Measurements from ENCODE around the gene ATP6AP1.

ATP6AP1 gene

GRCh38 chrX:154441984-154442707, 13.7 kb downstream of the ATP6AP1 start:
- no peak for TF ChIP-seq CTCF (IDR thresholded peaks at IDR 0.05)
- Histone ChIP-seq H3K27me3 (no peaks in the 10 kb centered on the region), H3K9me3 (no peaks in the 10 kb centered on the region), H3K4me3 (ENCODE audit: low read depth in 1 of 2, low read length in 1 of 2) (no peak overlapping the region), H3K27ac (no peak overlapping the region), H3K36me3 (peaks cover 41% of the 10 kb centered on the region), H3K4me1 (ENCODE audit: control insufficient read depth in 1 of 2, insufficient read depth in 1 of 2, low read depth in 1 of 2, low read length in 1 of 2) (peaks cover 21 to 29% of the 10 kb centered on the region in 2 experiments)

- Histone ChIP-seq H3K27me3 (no peaks in the 10 kb centered on the region), H3K36me3 (peaks cover 45% of the 10 kb centered on the region), H3K9me3 (no peaks in the 10 kb centered on the region), H3K27ac (peak overlapping the region; percentile 83), H3K4me1 (ENCODE audit: control insufficient read depth in 1 of 2, insufficient read depth in 1 of 2, low read depth in 1 of 2, low read length in 1 of 2) (peaks cover 14 to 19% of the 10 kb centered on the region in 2 experiments), H3K4me3 (ENCODE audit: low read depth in 1 of 2, low read length in 1 of 2) (peak overlapping the region; percentile 43 to 52)
- no peak for TF ChIP-seq CTCF (IDR thresholded peaks at IDR 0.05)
Observed at GRCh38 chrX:154443479-154443910, 15.0 kb downstream of the ATP6AP1 start.

- H3K4me1 ChIP-seq (ENCODE audit: control insufficient read depth in 1 of 2, insufficient read depth in 1 of 2, low read depth in 1 of 2, low read length in 1 of 2) = peaks cover 12 to 14% of the 10 kb centered on the region in 2 experiments
- peak; percentile 30 for TF ChIP-seq CTCF (IDR thresholded peaks at IDR 0.05)
- H3K27me3 ChIP-seq = no peaks in the 10 kb centered on the region
- H3K9me3 ChIP-seq = no peaks in the 10 kb centered on the region
- peaks cover 46% of the 10 kb centered on the region for H3K36me3 ChIP-seq
- peak within 1 kb of the TSS; percentile 55 to 62 for H3K4me3 ChIP-seq (ENCODE audit: low read depth in 1 of 2, low read length in 1 of 2)
- H3K27ac ChIP-seq = peak within 1 kb of the TSS; percentile 83
Observed at GRCh38 chrX:154443992-154444754, 15.7 kb downstream of the ATP6AP1 start, which contains the start of gene FAM50A. FAM50A (plus strand) TSS chrX:154444141; CDS start chrX:154444236, 95 bp downstream.

- Histone ChIP-seq H3K36me3 (peaks cover 50% of the 10 kb centered on the region), H3K4me1 (ENCODE audit: control insufficient read depth in 1 of 2, insufficient read depth in 1 of 2, low read depth in 1 of 2, low read length in 1 of 2) (peaks cover 12 to 14% of the 10 kb centered on the region in 2 experiments), H3K27ac (peak overlapping the region; percentile 83), H3K9me3 (no peaks in the 10 kb centered on the region), H3K4me3 (ENCODE audit: low read depth in 1 of 2, low read length in 1 of 2) (peak overlapping the region; percentile 55 to 62), H3K27me3 (no peaks in the 10 kb centered on the region)
- TF ChIP-seq CTCF (IDR thresholded peaks at IDR 0.05) = no peak
Observed at GRCh38 chrX:154444755-154445246, 16.3 kb downstream of the ATP6AP1 start.

GRCh38 chrX:154445776-154446175, 17.3 kb downstream of the ATP6AP1 start:
- no peaks in the 10 kb centered on the region for H3K9me3 ChIP-seq
- no peak for TF ChIP-seq CTCF (IDR thresholded peaks at IDR 0.05)
- H3K4me1 ChIP-seq (ENCODE audit: control insufficient read depth in 1 of 2, insufficient read depth in 1 of 2, low read depth in 1 of 2, low read length in 1 of 2) = peaks cover 12 to 14% of the 10 kb centered on the region in 2 experiments
- peaks cover 50% of the 10 kb centered on the region for H3K36me3 ChIP-seq
- H3K27ac ChIP-seq = no peak overlapping the region
- no peak overlapping the region for H3K4me3 ChIP-seq (ENCODE audit: low read depth in 1 of 2, low read length in 1 of 2)
- H3K27me3 ChIP-seq = no peaks in the 10 kb centered on the region

Data from neutrophil (primary cell).